Measurements from ENCODE around the gene PHF10.

PHF10 gene

DNA sequence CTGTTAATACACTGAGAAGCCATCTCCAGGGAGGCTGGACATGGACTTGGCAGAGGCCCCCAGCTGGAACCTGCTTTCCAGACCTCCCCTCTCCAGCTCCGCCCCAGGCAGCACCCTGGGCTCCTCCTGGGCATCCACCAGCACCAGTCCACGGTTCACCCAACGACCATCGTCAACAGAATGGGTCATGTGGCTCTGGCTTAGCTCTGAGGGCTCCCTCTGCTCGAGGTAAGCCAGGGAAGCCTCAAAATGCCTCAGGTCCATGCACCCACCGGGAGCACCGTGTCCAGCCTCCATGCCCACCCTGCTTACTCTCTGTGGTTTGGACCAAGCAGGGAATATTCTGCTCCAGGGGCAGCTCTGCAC, 62.9 kb downstream of the PHF10 start:
- H3K4me1 ChIP-seq, result no peaks in the 10 kb centered on the region
- TF ChIP-seq, protein P1, sequence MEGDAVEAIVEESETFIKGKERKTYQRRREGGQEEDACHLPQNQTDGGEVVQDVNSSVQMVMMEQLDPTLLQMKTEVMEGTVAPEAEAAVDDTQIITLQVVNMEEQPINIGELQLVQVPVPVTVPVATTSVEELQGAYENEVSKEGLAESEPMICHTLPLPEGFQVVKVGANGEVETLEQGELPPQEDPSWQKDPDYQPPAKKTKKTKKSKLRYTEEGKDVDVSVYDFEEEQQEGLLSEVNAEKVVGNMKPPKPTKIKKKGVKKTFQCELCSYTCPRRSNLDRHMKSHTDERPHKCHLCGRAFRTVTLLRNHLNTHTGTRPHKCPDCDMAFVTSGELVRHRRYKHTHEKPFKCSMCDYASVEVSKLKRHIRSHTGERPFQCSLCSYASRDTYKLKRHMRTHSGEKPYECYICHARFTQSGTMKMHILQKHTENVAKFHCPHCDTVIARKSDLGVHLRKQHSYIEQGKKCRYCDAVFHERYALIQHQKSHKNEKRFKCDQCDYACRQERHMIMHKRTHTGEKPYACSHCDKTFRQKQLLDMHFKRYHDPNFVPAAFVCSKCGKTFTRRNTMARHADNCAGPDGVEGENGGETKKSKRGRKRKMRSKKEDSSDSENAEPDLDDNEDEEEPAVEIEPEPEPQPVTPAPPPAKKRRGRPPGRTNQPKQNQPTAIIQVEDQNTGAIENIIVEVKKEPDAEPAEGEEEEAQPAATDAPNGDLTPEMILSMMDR (IDR thresholded peaks at IDR 0.05), result no peak

DNA sequence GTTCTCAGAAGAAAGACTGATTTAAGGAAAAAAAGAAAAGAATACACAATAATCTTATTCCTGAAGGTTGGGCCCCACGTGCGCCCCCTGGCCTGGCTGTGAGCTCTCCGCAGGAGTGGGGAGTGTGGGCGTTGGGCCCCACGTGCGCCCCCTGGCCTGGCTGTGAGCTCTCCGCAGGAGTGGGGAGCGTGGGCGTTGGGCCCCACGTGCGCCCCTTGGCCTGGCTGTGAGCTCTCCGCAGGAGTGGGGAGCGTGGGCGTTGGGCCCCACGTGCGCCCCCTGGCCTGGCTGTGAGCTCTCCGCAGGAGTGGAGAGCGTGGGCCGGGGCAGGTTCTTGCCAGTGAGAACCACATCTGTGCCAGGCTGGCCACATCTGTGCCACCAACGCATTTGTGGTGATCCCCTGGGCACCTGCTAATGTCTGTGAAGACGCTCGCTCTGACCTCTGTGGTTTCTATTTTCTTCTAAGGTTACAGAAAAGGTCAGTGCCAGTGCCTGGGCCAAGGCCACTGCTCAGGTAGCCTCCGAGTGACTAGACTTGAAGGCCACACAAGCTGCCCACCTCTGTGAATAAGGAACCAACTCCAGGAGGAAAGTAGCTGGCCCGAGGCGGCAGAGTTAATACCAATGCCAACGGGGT, 63.4 kb downstream of the PHF10 start:
- no peak overlapping the region for H3K4me3 ChIP-seq (ENCODE audit: low read depth, low read length)
- H3K36me3 ChIP-seq (ENCODE audit: control insufficient read depth, insufficient read depth, low read length), result no peaks in the 10 kb centered on the region
- H2AFZ ChIP-seq, result no peak overlapping the region
- H3K9me3 ChIP-seq (ENCODE audit: control insufficient read depth, low read length), result no peaks in the 10 kb centered on the region
- H3K4me1 ChIP-seq, result no peaks in the 10 kb centered on the region
- no peak overlapping the region for H3K9ac ChIP-seq
- H3K27ac ChIP-seq, result no peak overlapping the region
- TF ChIP-seq, protein P1 (IDR thresholded peaks at IDR 0.05), result no peak
- no peaks in the 10 kb centered on the region for H3K27me3 ChIP-seq (ENCODE audit: control insufficient read depth, insufficient read depth, low read length)
- no peak overlapping the region for H3K4me2 ChIP-seq (ENCODE audit: low read length)
- H3K79me2 ChIP-seq, result no peaks in the 10 kb centered on the region

More for the DNA sequence above, 62.9 kb downstream of the PHF10 start:
- Histone ChIP-seq H3K9ac (no peak overlapping the region), H2AFZ (no peak overlapping the region), H3K27me3 (ENCODE audit: control insufficient read depth, insufficient read depth, low read length) (no peaks in the 10 kb centered on the region), H3K4me3 (ENCODE audit: low read depth, low read length) (no peak overlapping the region), H3K27ac (no peak overlapping the region), H3K79me2 (no peaks in the 10 kb centered on the region), H3K36me3 (ENCODE audit: control insufficient read depth, insufficient read depth, low read length) (no peaks in the 10 kb centered on the region), H3K9me3 (ENCODE audit: control insufficient read depth, low read length) (no peaks in the 10 kb centered on the region), H3K4me2 (ENCODE audit: low read length) (no peak overlapping the region)

GRCh38 chr6:169659820-169660610, 64.3 kb downstream of the PHF10 start:
- TF ChIP-seq, protein P1 (IDR thresholded peaks at IDR 0.05), result no peak
- Histone ChIP-seq H3K36me3 (ENCODE audit: control insufficient read depth, insufficient read depth, low read length) (no peaks in the 10 kb centered on the region), H3K9me3 (ENCODE audit: control insufficient read depth, low read length) (no peaks in the 10 kb centered on the region), H3K27ac (no peak overlapping the region), H3K4me1 (no peaks in the 10 kb centered on the region), H3K9ac (no peak overlapping the region), H3K79me2 (no peaks in the 10 kb centered on the region), H2AFZ (no peak overlapping the region), H3K27me3 (ENCODE audit: control insufficient read depth, insufficient read depth, low read length) (no peaks in the 10 kb centered on the region), H3K4me3 (ENCODE audit: low read depth, low read length) (no peak overlapping the region), H3K4me2 (ENCODE audit: low read length) (no peak overlapping the region)

GRCh38 chr6:169657284-169657610, 67.1 kb downstream of the PHF10 start:
- Histone ChIP-seq H3K4me2 (ENCODE audit: low read length) (no peak overlapping the region), H2AFZ (no peak overlapping the region), H3K27me3 (ENCODE audit: control insufficient read depth, insufficient read depth, low read length) (no peaks in the 10 kb centered on the region), H3K9me3 (ENCODE audit: control insufficient read depth, low read length) (no peaks in the 10 kb centered on the region), H3K36me3 (ENCODE audit: control insufficient read depth, insufficient read depth, low read length) (no peaks in the 10 kb centered on the region), H3K4me3 (ENCODE audit: low read depth, low read length) (no peak overlapping the region), H3K79me2 (no peaks in the 10 kb centered on the region), H3K9ac (no peak overlapping the region), H3K4me1 (no peaks in the 10 kb centered on the region), H3K27ac (no peak overlapping the region)
- TF ChIP-seq, protein P1 (IDR thresholded peaks at IDR 0.05), result no peak

Data from parathyroid adenoma (tissue), 2 donors.